Stimulated activated CD8-positive, alpha-beta memory T cell treated with anti-CD3 and anti-CD28 coated beads, Interleukin-12 subunit alpha, Interleukin-12 subunit beta, amount 100 ng/mL, for 24 hours (primary cell): Measurements from ENCODE around the gene CDADC1.
"Not testable (repeated sequence)": the region's sequence is repeated elsewhere in the genome, so short reads cannot be mapped to it uniquely, and the experiment has no call there.

ENCODE experiments used
- DNase-seq: peaks from one replicate; pipeline ENCODE4 v3.0.0-alpha.2; 2020; ENCODE audit errors: extremely low read depth

The CDADC1 gene

DNA sequence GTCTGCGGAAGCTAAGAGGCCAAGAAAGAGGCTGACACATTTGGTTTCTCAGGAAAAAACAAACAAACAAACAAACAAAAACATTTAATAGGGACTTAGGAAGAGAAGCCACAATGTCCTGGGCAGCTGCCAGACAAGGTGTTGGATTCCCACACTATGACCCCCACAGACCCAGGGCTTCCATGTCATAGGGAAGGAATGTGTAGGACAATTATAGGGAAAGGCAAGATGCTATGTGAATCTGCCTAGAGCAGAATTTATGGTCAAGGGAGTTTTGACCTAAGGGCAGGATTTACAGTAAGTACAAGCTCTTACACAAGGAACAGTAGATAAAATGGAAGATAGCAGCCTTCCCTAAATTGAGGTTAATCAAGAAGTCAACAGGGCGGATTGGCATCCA lies 9.1 kb upstream of the CDADC1 start:
- no peak for DNase-seq

DNA sequence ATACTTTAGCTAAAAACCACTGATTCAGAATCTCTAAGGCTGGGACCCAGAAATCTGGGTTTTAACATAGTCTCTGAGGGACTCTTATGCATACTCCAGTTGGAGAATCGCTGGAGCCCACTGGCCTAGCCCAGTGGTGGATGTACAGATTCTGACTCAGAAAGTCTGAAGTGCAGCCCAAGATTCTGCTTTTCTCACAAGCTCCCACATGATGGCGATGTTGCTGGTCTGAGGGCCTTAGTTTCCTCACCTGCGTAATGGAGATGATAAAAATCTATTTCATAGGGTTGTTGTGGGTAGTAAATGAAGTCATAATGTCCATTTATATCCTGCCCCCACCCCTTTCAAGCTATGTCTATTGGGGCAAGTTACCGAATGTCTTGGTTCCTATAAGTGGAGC lies 7.7 kb upstream of the CDADC1 start:
- no peak for DNase-seq

DNA sequence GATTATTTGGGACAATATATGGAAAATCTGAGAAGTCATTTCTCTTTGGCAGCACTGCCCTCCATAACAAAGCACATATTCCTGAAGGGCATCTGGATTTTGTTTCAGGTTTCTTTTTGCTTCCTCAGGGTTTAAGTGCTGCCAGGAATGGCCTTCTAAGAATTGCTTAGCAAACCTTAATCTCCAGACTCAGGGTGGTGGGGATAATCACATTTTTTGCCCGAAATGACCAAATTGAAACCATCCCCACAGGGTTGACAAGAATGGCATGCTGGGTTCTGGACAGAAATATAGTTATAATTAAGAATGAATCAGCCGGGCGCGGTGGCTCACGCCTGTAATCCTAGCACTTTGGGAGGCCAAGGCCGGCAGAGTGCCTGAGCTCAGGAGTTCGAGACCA lies 6.4 kb upstream of the CDADC1 start:
- no peak for DNase-seq

DNA sequence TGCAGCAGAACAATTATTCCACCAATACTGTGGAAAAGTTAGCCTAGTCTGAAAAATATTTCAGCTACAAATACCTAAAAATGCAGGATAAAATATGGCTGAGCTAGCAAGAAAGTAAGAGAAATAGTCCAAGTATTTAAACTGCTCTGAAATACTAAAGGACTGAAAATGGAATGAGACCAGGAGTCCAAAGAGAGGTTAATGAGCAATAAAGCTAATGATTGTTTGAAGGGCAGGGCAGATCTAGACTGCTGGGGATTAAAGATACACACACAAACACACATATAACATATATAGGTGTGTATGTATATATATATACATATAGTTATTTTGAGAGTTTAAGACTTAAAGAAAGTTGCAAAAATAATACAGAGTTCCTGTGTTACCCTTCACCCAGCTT lies 2.6 kb upstream of the CDADC1 start:
- DNase-seq: no peak

DNA sequence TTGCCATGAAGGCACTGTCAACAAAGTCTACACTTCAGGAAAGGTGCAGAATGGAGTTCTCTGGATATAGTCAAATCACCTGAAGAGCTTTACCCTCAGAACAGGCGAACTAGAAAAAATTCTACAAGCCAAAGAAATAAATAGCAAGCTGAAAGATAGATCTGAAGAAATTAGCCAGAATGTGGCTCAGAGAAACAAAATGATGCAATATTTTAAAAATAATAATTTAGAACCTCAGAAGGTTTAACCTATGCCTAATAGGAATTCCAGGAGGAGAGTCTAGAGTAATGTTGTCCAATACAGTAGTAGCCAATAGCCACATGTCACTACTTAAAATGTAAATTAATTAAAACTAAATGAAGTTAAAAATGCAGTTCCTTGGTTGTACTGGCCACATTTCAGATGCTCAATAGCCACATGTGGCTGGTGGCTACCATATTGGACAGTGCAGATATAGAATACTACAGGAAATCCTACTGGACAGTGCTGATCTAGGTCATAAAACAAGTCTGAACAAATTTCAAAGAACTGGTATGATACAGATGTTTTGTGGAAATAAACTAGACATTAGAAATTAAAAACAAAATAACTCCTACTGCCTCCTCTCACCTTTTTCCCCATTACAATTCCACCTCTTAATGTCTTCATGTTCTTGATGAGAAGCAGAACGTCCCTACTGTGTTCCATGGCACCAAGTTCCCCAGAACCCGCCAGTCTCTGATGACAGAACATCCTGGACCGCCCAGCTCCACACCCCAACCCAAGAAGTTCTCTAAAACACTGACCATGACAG lies 679 bp upstream of the CDADC1 start:
- DNase-seq: no peak

DNA sequence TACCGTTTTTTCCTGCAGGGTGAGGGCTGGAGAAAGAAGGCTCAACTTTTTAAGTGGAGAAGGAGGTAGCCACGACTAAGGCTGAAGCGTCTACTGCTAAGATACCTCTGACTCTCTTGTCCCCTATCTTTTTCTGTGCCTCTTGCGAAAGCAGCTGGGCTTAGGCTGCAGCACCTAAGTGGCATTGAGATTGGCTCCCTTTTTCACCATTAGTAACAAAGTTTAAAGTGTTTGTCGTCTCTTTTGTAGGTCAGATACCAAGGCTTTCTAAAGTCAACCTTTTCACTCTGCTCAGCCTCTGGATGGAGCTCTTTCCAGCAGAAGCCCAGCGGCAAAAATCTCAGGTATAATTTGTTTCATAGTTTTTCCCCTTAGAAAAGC lies 887 bp downstream of the CDADC1 start:
- no peak for DNase-seq

DNA sequence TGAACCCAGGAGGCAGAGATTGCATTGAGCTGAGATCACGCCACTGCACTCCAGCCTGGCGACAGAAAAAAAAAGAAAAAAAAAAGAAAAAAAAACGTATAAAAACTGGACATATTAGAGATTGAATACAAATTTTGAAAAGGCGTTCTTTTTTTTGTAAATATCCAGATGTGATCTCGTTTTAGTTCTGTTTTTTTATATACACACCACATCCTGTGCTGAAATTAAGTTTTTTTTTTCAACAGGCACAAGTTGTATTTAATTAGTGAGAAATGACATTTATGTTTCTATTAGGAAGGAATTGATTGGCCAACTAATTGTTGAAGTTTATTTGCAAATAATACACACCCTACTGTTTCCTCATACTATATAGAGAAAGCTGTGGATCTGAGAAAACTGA lies 3.6 kb downstream of the CDADC1 start:
- no peak for DNase-seq

DNA sequence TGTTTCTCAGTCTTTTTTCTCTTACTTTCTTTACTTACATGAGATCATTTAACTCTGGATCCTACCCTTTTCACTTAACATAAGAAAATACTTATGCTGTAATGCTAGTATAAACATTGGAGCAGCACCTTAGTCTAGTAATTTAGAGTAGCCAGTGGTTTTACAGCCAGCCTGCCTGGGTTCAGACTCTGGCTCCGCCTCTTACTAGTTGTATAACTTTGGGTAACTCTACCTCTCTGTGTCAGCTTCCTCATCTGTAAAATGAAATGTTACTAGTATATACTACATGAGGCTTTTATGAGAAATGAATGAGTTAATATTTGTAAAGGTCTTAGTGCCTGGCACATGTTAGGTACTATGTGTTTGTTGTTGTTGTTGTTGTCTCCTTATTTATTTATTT lies 5.6 kb downstream of the CDADC1 start:
- no peak for DNase-seq

DNA sequence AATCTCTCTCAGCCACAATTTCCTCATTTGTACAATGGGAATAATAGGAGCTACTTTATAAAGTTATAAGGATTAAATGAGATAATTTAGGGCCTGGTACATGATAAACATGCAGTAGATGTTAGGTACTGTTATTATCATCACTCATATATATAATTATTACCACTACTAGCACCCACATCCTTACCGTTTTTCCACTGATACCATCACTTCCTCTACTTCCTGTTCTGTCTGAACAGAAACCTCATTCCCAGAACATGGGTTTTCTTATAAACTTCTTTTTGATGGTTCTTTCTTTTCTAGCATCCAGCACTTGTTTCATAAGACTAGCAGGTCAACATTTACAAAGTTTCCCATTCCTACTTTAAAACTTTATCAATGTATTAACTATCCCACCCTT lies 6.3 kb downstream of the CDADC1 start:
- DNase-seq: no peak

DNA sequence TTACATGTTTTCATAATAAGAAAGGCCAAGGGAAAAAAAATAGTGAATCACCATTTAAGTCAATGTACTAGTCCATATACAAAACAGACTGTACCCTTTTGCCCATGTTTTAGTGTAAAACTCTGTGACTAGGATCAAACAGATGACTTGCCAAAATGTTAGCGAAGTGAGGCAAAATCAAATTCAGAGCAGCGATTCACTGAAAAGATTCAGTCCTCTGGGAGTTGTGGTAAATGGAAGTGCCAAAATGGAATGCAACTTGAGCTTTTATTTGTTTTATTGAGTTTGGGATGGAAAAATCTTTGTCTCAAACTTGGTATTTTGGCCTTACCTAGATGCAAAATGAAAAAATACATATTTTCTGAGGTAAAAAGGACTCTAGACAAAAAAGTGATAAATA lies 9.1 kb downstream of the CDADC1 start:
- DNase-seq: no peak

DNA sequence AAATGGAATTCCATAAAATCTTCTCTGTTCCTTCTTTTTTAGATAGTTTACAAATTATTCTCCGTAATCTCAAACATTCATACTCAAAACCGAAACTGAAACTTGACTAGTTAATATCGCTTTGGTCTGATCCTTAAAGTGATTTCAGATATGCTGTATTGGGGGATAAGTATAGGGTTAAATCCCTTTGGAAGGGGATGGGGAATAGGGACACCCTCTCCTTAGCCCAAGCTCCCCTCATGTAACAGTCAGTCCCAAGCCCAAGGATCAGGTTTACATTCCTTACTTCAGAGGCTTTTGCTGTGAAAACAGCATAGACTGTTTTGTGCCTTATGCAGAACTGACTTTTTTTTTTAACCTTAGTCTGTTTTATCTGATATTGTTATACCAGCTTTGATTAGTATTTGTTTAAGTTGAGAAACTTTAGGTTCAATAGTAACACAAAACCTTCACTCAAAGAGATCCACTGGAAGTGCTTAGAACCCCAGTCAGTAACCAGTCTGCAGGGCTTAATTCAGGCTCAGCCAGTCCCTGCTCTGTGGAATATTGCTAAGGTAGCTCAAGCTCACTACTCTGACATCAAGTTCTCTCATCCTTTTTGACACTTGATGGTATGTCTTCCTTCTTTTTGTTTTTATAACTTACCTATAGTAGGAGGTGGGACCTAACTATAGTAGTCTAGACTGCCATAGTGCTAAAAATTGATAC lies 10.5 kb downstream of the CDADC1 start:
- DNase-seq: no peak

DNA sequence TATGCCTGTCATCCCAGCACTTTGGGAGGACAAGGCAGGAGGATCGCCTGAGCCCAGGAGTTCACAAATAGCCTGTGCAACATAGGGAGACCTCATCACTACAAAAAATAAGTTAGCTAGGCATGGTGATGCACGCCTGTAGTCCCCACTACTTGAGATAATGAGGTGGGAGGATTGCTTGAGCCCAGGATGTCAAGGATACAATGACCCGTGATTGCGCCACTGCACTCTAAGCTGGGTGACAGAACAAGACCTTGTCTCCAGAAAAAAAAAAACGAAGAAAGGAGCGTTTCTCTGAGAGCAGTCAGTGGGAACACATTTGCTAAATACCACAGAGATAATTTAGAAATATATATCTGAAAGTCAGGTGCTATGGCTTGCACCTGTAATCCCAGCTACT lies 11.9 kb downstream of the CDADC1 start:
- no peak for DNase-seq

DNA sequence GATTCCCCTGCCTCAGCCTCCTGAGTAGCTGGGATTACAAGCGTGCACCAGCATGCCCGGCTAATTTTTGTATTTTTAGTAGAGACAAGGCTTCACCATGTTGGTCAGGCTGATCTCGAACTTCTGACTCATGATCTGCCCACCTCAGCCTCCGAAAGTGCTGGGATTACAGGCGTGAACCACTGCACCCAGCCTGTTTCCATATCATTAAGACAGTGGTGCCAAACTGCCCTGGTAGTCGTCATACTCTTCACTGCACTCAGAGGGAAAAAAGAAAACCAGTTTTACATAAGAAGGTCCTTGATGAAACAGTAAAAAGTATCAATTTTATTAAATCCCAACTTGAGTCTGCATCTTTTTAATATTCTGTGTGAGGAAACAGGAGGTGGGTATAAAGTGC lies 14.9 kb downstream of the CDADC1 start:
- DNase-seq: no peak

DNA sequence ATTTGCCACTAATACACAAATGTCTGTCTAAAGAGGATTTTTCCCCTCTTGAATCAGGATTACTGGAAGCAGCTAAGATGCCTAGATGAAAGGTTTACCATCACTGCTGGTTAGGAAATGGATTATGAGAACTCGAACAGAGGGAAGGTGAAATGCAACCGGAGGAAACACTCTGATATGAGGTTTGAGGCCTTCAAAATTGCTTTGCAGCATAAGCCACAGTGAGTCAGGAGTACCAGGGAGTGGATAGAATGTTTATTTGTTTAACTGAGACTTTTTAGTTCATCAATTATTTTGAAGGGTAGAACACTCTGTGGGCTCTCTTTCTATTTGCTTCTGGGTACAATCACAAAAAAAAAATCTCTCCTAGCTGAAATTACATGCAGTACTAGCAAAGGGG lies 18.1 kb downstream of the CDADC1 start:
- no peak for DNase-seq

DNA sequence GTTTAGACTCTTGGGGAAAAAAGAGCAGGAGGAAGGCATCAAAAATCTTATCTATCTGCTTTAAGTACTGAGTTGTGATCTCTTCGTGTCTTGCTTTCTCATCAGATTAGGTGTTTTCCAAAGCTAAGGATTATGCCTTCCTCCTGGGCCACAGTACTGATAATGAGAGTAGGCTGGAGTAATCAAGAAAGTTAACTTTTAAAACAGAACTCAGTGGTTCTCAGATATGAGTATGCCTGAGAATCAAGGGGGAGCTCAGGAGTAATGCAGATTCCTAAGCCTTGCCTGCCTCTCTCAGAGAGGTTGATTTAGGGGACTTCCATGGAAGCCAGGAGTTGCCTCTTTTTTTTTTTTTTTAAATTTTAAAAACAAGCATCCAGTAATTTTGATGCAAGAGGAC lies 23.5 kb downstream of the CDADC1 start:
- no peak for DNase-seq

DNA sequence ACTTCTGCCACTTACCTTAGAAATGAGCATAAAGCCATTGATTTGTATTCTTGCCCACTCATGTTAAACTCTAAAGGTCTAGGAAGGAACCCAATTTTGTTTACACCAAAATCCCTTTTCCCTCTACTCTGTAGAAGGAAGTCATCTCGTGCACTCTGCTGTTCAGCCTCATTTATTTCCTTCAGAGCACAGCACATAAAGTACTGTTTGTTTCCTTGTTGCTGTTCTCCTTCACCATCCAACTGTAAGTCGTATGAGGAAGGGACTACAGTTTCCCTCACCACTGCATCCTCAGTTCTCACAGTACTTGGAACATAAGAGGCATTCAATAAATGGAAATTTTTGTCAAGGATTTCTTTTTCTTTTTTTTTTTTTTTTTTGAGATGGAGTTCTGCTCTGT lies 24.6 kb downstream of the CDADC1 start:
- no peak for DNase-seq

DNA sequence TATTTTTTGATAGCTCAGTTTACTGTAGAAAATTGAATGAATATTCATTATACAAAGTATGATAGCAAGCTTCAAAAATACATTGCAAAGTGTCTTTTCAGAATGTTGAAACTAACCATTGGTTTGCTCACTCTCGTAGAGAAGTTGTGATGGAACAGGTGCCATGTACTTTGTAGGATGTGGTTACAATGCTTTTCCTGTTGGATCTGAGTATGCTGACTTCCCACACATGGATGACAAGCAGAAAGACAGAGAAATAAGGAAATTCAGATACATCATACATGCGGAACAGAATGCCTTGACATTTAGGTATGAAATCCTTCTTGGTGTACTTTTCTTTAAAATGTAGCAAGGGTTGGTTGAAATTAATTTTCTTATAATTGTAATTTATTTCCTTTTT lies 30.5 kb downstream of the CDADC1 start:
- DNase-seq: no peak

DNA sequence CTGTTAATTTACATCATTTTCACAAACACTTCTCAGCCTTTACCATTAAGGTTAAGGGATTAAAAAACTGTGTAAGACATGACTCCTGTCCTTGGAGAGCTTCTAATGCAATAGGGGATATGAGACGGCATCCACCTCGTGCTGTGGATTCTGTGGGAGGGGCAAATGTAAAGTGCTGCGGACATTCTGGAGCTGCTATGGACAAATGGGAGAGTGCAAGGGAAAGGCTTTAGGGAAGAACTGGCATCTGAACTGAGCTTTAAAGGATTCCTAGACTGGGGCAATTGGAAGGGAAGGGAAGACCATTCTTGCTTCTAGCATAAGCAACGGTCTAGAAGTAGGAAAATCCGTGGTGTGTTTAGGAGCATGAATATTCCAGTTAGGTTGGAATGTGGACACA lies 31.4 kb downstream of the CDADC1 start:
- DNase-seq: no peak

DNA sequence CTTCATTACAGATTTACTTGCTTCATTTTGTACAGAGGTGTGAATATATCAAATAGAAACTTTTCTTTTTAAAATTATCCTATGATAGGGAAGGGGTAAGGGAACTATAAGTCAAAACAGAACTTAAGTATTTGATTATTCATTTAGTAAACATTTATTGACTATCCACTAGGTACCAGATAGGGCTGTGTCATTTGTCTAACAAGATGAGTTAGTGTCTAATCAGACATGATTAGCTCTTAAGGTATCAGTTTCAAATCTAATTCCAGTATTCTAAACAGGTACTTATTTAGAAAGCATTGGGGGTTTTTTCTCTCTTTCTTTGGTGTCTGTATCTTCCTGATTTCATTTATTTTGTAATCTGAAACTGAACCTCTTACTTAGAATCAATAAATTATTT lies 32.2 kb downstream of the CDADC1 start:
- DNase-seq: no peak

DNA sequence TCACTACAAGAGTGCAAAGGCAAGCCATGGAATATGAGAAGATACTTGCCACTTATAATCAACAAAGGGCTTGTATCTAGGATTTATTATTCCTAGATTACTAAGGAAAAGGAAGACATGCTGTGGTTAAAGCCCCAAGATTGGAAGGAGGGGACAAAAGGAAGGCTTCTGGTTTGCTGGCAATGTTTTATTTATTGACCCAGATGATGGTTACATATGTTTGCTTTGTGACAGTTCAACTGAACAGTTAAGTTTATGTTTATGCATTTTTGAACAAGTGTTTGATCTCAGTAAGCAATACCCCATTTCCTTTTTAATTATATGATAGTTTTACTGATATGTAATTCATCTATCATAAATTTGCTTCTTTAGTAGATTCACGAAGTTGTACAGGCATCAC lies 40.3 kb downstream of the CDADC1 start:
- no peak for DNase-seq

DNA sequence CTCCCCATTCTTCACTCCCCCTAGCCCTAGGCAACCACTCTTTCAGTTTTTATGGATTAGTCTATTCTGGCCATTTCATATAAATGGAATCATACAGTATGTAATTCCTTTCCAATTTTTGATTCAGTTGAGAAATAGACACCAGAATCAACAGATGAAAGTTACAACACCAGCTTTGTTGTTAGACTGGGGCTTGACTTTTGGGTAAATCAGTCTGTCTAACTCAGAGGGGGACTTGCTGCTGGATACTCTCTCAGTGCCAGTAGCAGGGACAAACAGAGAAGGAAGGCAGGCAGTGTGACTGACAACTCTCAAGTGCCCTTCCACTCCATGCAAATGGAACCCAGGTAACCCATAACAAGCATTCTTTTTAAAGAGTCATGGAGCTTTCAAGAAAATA lies 40.7 kb downstream of the CDADC1 start:
- no peak for DNase-seq

DNA sequence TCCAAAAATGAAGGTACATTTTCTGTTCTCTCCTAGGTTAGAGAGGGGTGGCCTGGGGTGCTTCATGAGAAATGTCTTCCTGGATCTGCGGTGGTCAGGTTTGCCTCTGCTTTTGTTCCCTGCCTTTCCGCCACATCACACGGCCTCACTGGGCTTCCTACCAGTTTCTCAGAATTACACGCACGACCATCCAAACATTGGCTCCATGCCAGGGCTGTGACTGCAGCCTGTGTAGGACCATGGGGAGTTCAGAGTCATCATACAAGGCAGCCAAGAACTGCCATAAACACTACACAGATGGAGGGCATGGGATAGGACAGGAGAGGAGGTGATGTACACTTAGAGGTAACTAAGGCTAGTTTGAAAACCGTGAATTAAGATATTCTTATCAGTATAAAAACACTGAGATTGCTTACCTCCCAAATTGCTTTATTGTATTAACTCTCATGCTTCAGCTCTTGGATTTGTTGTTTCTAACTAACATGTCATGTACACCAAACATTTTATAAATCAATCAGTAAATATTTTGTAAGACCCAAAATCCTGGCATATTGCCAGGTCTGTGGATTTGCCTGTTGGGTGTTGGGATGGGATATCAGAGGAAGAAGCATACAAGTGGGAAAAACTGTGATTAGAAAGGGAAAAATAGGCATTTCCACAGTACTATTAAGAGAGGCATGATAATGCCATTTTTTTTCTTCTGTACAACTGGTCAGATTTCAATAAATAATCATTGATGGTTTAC lies 45.2 kb downstream of the CDADC1 start:
- no peak for DNase-seq

DNA sequence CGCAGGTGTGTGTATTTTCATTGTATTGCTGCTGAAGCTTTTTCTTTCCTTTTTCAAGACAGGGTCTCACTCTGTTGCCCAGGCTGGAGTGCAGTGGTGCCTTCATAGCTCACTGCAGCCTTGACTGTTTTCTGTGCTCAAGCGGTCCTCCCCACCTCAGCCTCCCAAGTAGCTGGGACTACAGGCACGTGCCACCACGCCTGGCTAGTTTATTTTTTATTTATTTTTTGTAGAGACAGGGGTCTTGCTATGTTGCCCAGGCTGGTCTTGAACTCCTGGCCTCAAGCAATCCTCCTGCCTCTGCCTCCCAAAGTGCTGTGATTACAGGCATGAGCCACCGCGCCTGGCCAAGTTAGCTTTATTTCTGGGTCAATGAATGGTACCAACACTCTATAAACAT lies 47.0 kb downstream of the CDADC1 start:
- not testable (repeated sequence) for DNase-seq
